HepG2 (cell line): ENCODE data around the gene WDR19. TPM values are rescaled to one million over a fixed set of nuclear protein-coding genes. Genes with fewer than 3 reads are reported as not detected.

Experiments
- CHD4 ChIP-seq: fragments of 200-600 bp; sonication (generic); IDR thresholded peaks from 2 replicates; pipeline ENCODE4 v1.7.0; 2017; ENCODE audit warnings: mild to moderate bottlenecking, low read length, borderline replicate concordance
- FIP1L1 ChIP-seq: fragments of 200-400 bp; formaldehyde crosslinking; IDR thresholded peaks from 2 replicates; pipeline ENCODE4 v1.6.1; 2018; ENCODE audit warnings: low read depth, mild to moderate bottlenecking, low read length, moderate library complexity, borderline replicate concordance; ENCODE audit not compliant: insufficient read depth
- GLMP ChIP-seq: sonication (generic); formaldehyde crosslinking; IDR thresholded peaks from 2 replicates; pipeline ENCODE4 v1.9.0; 2021; ENCODE audit warnings: missing genetic modification reagents, mild to moderate bottlenecking, borderline replicate concordance
- HOXA5 ChIP-seq: sonication (generic); formaldehyde crosslinking; IDR thresholded peaks from 2 replicates; pipeline ENCODE4 v1.4.0; 2020; ENCODE audit warnings: missing genetic modification reagents
- JARID2 ChIP-seq: sonication (generic); formaldehyde crosslinking; IDR thresholded peaks from 2 replicates; pipeline ENCODE4 v1.8.1; 2023; ENCODE audit warnings: missing genetic modification reagents, inconsistent platforms; ENCODE audit not compliant: insufficient replicate concordance
- SKIL ChIP-seq: sonication (generic); formaldehyde crosslinking; IDR thresholded peaks from 2 replicates; pipeline ENCODE4 v1.8.0; 2022; ENCODE audit warnings: missing genetic modification reagents, mild to moderate bottlenecking, moderate library complexity, borderline replicate concordance
- SOX6 ChIP-seq, 2 experiments: fragments of 450-650 bp in 1 of 2; sonication (generic) in 1 of 2; formaldehyde crosslinking in 1 of 2; IDR thresholded peaks; 2 replicates each; pipeline versions ENCODE4 v1.4.0 to v1.6.1; 2017 to 2020; ENCODE audit warnings: antibody characterized with exemption in 1 of 2, mild to moderate bottlenecking in 1 of 2, missing genetic modification reagents in 1 of 2
- SP140L ChIP-seq: sonication (generic); formaldehyde crosslinking; IDR thresholded peaks from 2 replicates; pipeline ENCODE4 v1.4.0; 2020; ENCODE audit warnings: missing genetic modification reagents, borderline replicate concordance
- ZBTB46 ChIP-seq: sonication (generic); formaldehyde crosslinking; IDR thresholded peaks from 2 replicates; pipeline ENCODE4 v1.4.0; 2020; ENCODE audit warnings: mild to moderate bottlenecking, missing genetic modification reagents, borderline replicate concordance
- ZNF160 ChIP-seq: sonication (generic); formaldehyde crosslinking; IDR thresholded peaks from 2 replicates; pipeline ENCODE4 v1.8.0; 2022; ENCODE audit warnings: mild to moderate bottlenecking, inconsistent platforms, missing genetic modification reagents
- ZNF205 ChIP-seq: IDR thresholded peaks from 2 replicates; pipeline ENCODE4 v1.6.1; 2018; ENCODE audit warnings: missing biosample characterization, missing genetic modification reagents
- ZNF350 ChIP-seq: sonication (generic); formaldehyde crosslinking; IDR thresholded peaks from 2 replicates; pipeline ENCODE4 v1.4.0; 2020; ENCODE audit warnings: mild to moderate bottlenecking, low read depth, missing genetic modification reagents, borderline replicate concordance
- ZNF367 ChIP-seq: sonication (generic); formaldehyde crosslinking; IDR thresholded peaks from 2 replicates; pipeline ENCODE4 v1.4.0; 2020; ENCODE audit warnings: missing genetic modification reagents, borderline replicate concordance
- ZNF687 ChIP-seq: sonication (generic); formaldehyde crosslinking; IDR thresholded peaks from 2 replicates; pipeline ENCODE4 v1.5.1; 2020; ENCODE audit warnings: mild to moderate bottlenecking, missing genetic modification reagents, moderate library complexity
- ZNF709 ChIP-seq: sonication (generic); formaldehyde crosslinking; IDR thresholded peaks from 2 replicates; pipeline ENCODE4 v1.5.0; 2020; ENCODE audit warnings: mild to moderate bottlenecking, missing genetic modification reagents
- polyA plus RNA-seq, 8 experiments: library from polyadenylated mRNA; depleted of rRNA in 3 of 8; stranded (reverse) in 7 of 8; unstranded in 1 of 8; fragments of >200 nt; fragmentation: Illumina TruSeq in 4 of 8; extraction: Trizol in 4 of 8; gene quantifications; 2 replicates each; pipeline versions ENCODE4 v1.2.1 to v1.2.3, GENCODE V29; 2011 to 2016; ENCODE audit warnings: low read depth in 4 of 8, missing spikeins in 1 of 8, mixed read lengths in 1 of 8; ENCODE audit not compliant: insufficient read depth in 1 of 8
- total RNA-seq, 5 experiments: library from RNA; depleted of rRNA; stranded (reverse); fragments of >200 nt; fragmentation: Illumina TruSeq; extraction: Trizol; gene quantifications; 2 replicates each; pipeline ENCODE4 v1.2.3, GENCODE V29; 2016; ENCODE audit warnings: low read depth in 1 of 5
- TF ChIP-seq, protein P1 (sequence below): IDR thresholded peaks from 2 replicates; pipeline ENCODE4 v1.6.1; 2016; ENCODE audit warnings: missing genetic modification reagents, missing compliant biosample characterization
- TF ChIP-seq, protein P2 (sequence below): sonication (generic); formaldehyde crosslinking; conservative IDR thresholded peaks from 2 replicates; pipeline ENCODE4 v1.4.0; 2020; ENCODE audit warnings: missing genetic modification reagents

WDR19 gene
- total and polyA plus RNA-seq, 2 of the 13 experiments (the other 11 are each of a cell fraction or from before 2014, with no cell fraction given) = 22.9 to 34.1 TPM

DNA sequence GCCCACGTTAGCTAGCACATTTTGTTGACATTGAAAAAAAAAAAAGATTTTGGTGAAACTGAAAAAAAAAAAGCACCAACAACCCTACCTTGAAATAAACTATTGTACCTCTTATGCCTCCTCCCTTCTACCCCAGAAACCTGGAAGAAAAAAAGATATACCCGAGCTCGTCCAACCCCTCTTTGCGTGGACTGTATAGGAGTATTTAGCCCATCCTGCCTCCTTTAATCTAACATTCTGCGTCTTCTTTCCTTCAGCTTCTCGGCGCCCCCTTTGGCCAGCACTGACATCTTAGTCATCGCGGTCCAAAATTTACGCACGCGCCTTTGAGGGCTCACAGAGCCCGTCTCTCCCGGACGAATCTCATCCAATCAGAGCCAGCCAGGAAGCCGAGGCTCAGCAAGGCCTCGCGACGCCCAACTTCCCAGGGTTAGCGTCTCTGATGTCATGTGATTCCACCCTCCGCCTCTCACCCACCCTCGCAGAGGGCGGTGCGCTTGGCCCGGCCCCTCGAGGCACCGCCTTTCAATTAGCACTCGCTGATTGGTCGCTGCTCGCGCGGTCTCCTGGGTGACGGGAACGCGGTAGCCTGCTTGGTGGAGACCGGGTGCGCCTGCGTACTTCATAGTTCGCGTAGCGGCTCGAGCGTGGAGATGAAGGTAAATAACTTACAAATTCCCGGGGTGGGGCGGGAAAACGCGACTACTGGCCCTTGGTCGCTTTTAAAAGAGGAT is at the start of gene WDR19 (continued):
- peak; percentile 39; the same call in 1 of the 2 replicates for TF ChIP-seq ZNF350 (CRISPR knock-in tag)
- no peak for TF ChIP-seq SOX6 (IDR thresholded peaks at IDR 0.05)
- TF ChIP-seq SOX6 (CRISPR knock-in tag; IDR thresholded peaks at IDR 0.05) = peak; percentile 62
- TF ChIP-seq FIP1L1 = no peak
- no peak for TF ChIP-seq ZNF709 (CRISPR knock-in tag)
- no peak for TF ChIP-seq SP140L (CRISPR knock-in tag)
- TF ChIP-seq GLMP (CRISPR knock-in tag) = no peak
- no peak for TF ChIP-seq ZNF367 (CRISPR knock-in tag)
- TF ChIP-seq, protein P1, sequence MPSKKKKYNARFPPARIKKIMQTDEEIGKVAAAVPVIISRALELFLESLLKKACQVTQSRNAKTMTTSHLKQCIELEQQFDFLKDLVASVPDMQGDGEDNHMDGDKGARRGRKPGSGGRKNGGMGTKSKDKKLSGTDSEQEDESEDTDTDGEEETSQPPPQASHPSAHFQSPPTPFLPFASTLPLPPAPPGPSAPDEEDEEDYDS (CRISPR knock-in tag) = peak; percentile 81
- TF ChIP-seq, protein P2, sequence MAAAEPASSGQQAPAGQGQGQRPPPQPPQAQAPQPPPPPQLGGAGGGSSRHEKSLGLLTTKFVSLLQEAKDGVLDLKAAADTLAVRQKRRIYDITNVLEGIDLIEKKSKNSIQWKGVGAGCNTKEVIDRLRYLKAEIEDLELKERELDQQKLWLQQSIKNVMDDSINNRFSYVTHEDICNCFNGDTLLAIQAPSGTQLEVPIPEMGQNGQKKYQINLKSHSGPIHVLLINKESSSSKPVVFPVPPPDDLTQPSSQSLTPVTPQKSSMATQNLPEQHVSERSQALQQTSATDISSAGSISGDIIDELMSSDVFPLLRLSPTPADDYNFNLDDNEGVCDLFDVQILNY (CRISPR knock-in tag) = no peak
- peak; percentile 92 for TF ChIP-seq ZNF687 (CRISPR knock-in tag)
- no peak for TF ChIP-seq JARID2 (CRISPR knock-in tag)
- TF ChIP-seq ZNF205 (CRISPR knock-in tag) = no peak
- no peak for TF ChIP-seq SKIL
- TF ChIP-seq HOXA5 (CRISPR knock-in tag) = no peak
- TF ChIP-seq CHD4 = no peak
- no peak for TF ChIP-seq ZNF160 (CRISPR knock-in tag)
- TF ChIP-seq ZBTB46 = no peak
